ENCODE measurements around the gene CDCA7L. TPM values are rescaled to one million over a fixed set of nuclear protein-coding genes. Genes with fewer than 3 reads are reported as not detected.

CDCA7L gene
- total RNA-seq, 1 donor from 2014 or later = 102 TPM

- no peaks in the 10 kb centered on the region for H3K9me3 Mint-ChIP-seq
- peaks cover 12% of the 10 kb centered on the region for H3K4me1 Mint-ChIP-seq (ENCODE audit: low read depth)
- DNase-seq (ENCODE audit: low spot score) = no peak
- no peak overlapping the region for H3K4me3 Mint-ChIP-seq
- H3K27me3 Mint-ChIP-seq (ENCODE audit: insufficient read depth) = no peaks in the 10 kb centered on the region
- H3K27ac Mint-ChIP-seq = no peak overlapping the region
- intact Hi-C loops (cut with micrococcal nuclease) = no loop called here
- peaks cover 23% of the 10 kb centered on the region for H3K36me3 Mint-ChIP-seq (ENCODE audit: low read depth)
Observed at GRCh38 chr7:21915140-21915539, 30.6 kb downstream of the CDCA7L start.

GRCh38 chr7:21914671-21915070, 31.0 kb downstream of the CDCA7L start:
- H3K4me1 Mint-ChIP-seq (ENCODE audit: low read depth) = peaks cover 10% of the 10 kb centered on the region
- H3K4me3 Mint-ChIP-seq = no peak overlapping the region
- no peaks in the 10 kb centered on the region for H3K9me3 Mint-ChIP-seq
- H3K36me3 Mint-ChIP-seq (ENCODE audit: low read depth) = peaks cover 23% of the 10 kb centered on the region
- H3K27ac Mint-ChIP-seq = no peak overlapping the region
- H3K27me3 Mint-ChIP-seq (ENCODE audit: insufficient read depth) = no peaks in the 10 kb centered on the region
- intact Hi-C loops (cut with micrococcal nuclease) = no loop called here
- DNase-seq (ENCODE audit: low spot score) = no peak

GRCh38 chr7:21912931-21913780, 32.5 kb downstream of the CDCA7L start:
- Mint-ChIP-seq H3K4me3 (no peak overlapping the region), H3K36me3 (ENCODE audit: low read depth) (peaks cover 27% of the 10 kb centered on the region), H3K9me3 (no peaks in the 10 kb centered on the region), H3K27ac (no peak overlapping the region), H3K27me3 (ENCODE audit: insufficient read depth) (no peaks in the 10 kb centered on the region), H3K4me1 (ENCODE audit: low read depth) (peaks cover 7% of the 10 kb centered on the region)
- intact Hi-C loops (cut with micrococcal nuclease) = no loop called here
- no peak for DNase-seq (ENCODE audit: low spot score)

GRCh38 chr7:21912305-21912704, 33.4 kb downstream of the CDCA7L start:
- peaks cover 7% of the 10 kb centered on the region for H3K4me1 Mint-ChIP-seq (ENCODE audit: low read depth)
- H3K4me3 Mint-ChIP-seq = no peak overlapping the region
- H3K27me3 Mint-ChIP-seq (ENCODE audit: insufficient read depth) = no peaks in the 10 kb centered on the region
- H3K36me3 Mint-ChIP-seq (ENCODE audit: low read depth) = peaks cover 31% of the 10 kb centered on the region
- intact Hi-C loops (cut with micrococcal nuclease) = no loop called here
- no peak for DNase-seq (ENCODE audit: low spot score)
- H3K27ac Mint-ChIP-seq = no peak overlapping the region
- no peaks in the 10 kb centered on the region for H3K9me3 Mint-ChIP-seq

DNA sequence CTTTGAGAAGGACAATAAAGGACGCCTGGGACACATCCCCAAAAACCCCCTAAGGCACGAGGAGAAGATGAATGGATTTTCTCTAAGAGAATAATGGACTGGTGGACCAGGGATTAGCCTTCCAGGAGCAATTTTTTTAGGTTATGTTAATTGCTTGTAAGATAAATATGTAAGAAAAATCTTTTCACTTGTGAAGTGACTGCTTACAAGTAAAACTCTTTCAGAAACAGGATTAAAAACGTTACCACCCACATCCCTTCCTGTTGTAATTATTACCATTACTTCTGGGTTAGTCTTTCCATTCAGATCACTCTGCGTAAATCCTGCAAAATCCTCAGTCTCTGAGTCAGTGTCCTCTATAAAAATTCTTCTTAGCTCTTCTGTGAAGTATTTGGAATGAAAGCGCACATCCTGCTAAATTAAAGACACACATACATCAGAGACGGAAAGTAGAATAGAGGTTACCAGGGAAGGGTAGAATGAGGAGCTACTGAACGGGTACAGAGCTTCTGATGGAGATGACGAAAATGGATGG, 34.3 kb downstream of the CDCA7L start:
- DNase-seq (ENCODE audit: low spot score) = no peak

GRCh38 chr7:21910253-21910652, 35.4 kb downstream of the CDCA7L start:
- DNase-seq (ENCODE audit: low spot score) = no peak
- intact Hi-C loops (cut with micrococcal nuclease) = no loop called here
- Mint-ChIP-seq H3K27me3 (ENCODE audit: insufficient read depth) (no peaks in the 10 kb centered on the region), H3K27ac (no peak overlapping the region), H3K4me3 (no peak overlapping the region), H3K9me3 (no peaks in the 10 kb centered on the region), H3K4me1 (ENCODE audit: low read depth) (no peaks in the 10 kb centered on the region), H3K36me3 (ENCODE audit: low read depth) (peaks cover 30% of the 10 kb centered on the region)

More for the DNA sequence above, 34.3 kb downstream of the CDCA7L start:
- Mint-ChIP-seq H3K27me3 (ENCODE audit: insufficient read depth) (no peaks in the 10 kb centered on the region), H3K4me1 (ENCODE audit: low read depth) (peaks cover under 1% of the 10 kb centered on the region), H3K36me3 (ENCODE audit: low read depth) (peaks cover 32% of the 10 kb centered on the region), H3K4me3 (no peak overlapping the region), H3K9me3 (no peaks in the 10 kb centered on the region), H3K27ac (no peak overlapping the region)
- intact Hi-C loops (cut with micrococcal nuclease) = no loop called here

GRCh38 chr7:21908746-21909145, 37.0 kb downstream of the CDCA7L start:
- intact Hi-C loops (cut with micrococcal nuclease) = no loop called here
- H3K4me3 Mint-ChIP-seq = no peak overlapping the region
- peaks cover 34% of the 10 kb centered on the region for H3K36me3 Mint-ChIP-seq (ENCODE audit: low read depth)

DNA sequence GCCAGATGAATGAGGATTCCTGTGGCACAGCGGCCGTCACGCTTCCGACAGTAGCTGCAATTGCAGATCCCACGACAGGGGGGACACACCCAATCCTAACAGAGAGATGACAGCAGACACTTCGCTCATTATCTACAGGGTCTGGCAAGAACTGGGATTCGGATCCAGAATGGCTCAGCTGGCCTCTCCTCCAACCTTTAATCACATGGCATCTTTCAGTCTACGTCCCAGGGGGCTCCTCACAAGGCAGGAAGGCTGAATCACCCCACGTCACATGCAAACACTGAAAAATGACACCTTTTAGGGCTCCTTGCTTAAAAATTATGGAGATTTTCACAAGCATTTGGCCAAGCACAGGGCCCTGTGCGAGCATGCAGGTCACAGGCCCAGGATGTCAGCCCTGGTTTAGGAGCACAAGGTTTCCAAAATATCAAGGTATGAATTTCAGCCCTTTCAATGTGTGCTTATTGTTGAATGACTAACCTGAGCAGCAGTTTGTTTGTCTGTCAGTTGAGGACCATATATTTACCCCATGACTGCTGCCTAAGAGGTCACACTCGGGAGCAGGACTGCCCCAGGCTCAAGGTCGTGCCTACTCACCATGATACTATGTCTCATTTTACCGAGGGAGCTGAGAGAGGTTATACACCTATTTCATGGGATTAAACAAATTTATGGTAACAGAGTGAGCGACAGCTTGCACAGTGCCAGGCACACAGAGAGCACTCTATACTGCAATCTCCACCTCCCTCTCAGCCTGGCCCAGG, 42.5 kb downstream of the CDCA7L start:
- peaks cover 10% of the 10 kb centered on the region for H3K4me1 Mint-ChIP-seq (ENCODE audit: low read depth)
- intact Hi-C loops (cut with micrococcal nuclease) = no loop called here
- H3K27ac Mint-ChIP-seq = no peak overlapping the region
- no peak overlapping the region for H3K4me3 Mint-ChIP-seq
- peaks cover 55% of the 10 kb centered on the region for H3K36me3 Mint-ChIP-seq (ENCODE audit: low read depth)
- H3K27me3 Mint-ChIP-seq (ENCODE audit: insufficient read depth) = no peaks in the 10 kb centered on the region
- no peak for DNase-seq (ENCODE audit: low spot score)
- peaks cover under 1% of the 10 kb centered on the region for H3K9me3 Mint-ChIP-seq

More at GRCh38 chr7:21908746-21909145, 37.0 kb downstream of the CDCA7L start:
- Mint-ChIP-seq H3K4me1 (ENCODE audit: low read depth) (no peaks in the 10 kb centered on the region), H3K9me3 (no peaks in the 10 kb centered on the region), H3K27me3 (ENCODE audit: insufficient read depth) (no peaks in the 10 kb centered on the region), H3K27ac (no peak overlapping the region)
- no peak for DNase-seq (ENCODE audit: low spot score)

- Mint-ChIP-seq H3K9me3 (peaks cover 8% of the 10 kb centered on the region), H3K4me1 (ENCODE audit: low read depth) (peaks cover 19% of the 10 kb centered on the region), H3K27me3 (ENCODE audit: insufficient read depth) (no peaks in the 10 kb centered on the region), H3K27ac (no peak overlapping the region), H3K36me3 (ENCODE audit: low read depth) (peaks cover 58% of the 10 kb centered on the region), H3K4me3 (no peak overlapping the region)
- intact Hi-C loops (cut with micrococcal nuclease) = no loop called here
- no peak for DNase-seq (ENCODE audit: low spot score)
Observed at GRCh38 chr7:21902240-21902639, 43.5 kb downstream of the CDCA7L start.

GRCh38 chr7:21898265-21898930, 47.3 kb downstream of the CDCA7L start:
- peak; percentile 9 for DNase-seq (ENCODE audit: low spot score)
- intact Hi-C loops (cut with micrococcal nuclease) = loop anchor here (1.0 to 10.0 kb wide), 2 partner anchors 41 to 106 kb away; no protein-coding TSS in a partner anchor
- Mint-ChIP-seq H3K36me3 (ENCODE audit: low read depth) (peaks cover 43% of the 10 kb centered on the region), H3K4me1 (ENCODE audit: low read depth) (peaks cover 22% of the 10 kb centered on the region), H3K4me3 (peak overlapping the region; percentile 73), H3K9me3 (peaks cover 8% of the 10 kb centered on the region), H3K27me3 (ENCODE audit: insufficient read depth) (no peaks in the 10 kb centered on the region), H3K27ac (peak overlapping the region; percentile 88)

DNA sequence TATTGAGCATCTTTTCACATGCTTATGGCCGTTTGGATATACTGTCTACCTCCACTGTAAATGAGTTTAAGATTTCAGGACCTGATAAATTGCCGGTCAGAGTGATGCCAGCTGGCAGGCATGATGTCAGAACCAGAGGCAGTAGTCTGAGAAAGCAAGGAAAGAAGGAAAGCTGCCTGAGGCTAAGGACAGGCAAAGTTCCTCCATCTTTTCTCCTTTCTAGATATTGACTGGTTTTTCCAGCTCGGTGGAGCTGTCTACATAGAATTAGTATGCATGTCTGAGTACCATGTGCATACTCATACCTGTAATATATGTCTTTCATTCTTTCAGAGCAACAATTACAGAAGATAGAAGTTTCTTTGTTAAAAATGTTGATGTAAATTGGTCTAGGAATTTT, 52.3 kb downstream of the CDCA7L start:
- no peak overlapping the region for H3K4me3 Mint-ChIP-seq
- peaks cover 14% of the 10 kb centered on the region for H3K4me1 Mint-ChIP-seq (ENCODE audit: low read depth)
- H3K27ac Mint-ChIP-seq = no peak overlapping the region
- no peak for DNase-seq (ENCODE audit: low spot score)
- H3K27me3 Mint-ChIP-seq (ENCODE audit: insufficient read depth) = no peaks in the 10 kb centered on the region
- peaks cover 8% of the 10 kb centered on the region for H3K9me3 Mint-ChIP-seq
- peaks cover 18% of the 10 kb centered on the region for H3K36me3 Mint-ChIP-seq (ENCODE audit: low read depth)
- intact Hi-C loops (cut with micrococcal nuclease) = loop anchor here (10.0 kb wide), 1 partner anchor 111 kb away; no protein-coding TSS in a partner anchor

DNA sequence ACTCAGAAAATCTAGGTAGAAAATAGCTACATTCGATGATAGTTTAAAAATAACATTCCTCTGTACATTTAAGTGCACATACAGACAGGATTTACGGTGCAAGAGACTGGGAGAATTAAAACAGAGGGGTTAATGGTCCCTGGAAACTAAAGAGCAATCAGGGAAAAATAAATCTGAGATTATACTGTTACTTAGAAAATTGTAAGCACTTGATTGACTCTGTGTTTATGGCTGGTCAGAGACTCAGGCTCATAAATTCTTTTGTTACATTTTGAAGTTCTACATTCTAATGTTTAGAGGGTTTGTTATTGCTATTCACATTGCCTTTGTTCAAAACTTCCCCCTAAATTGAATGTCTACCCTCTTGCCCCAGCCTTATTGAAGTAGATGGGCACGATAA, 54.4 kb downstream of the CDCA7L start:
- Mint-ChIP-seq H3K9me3 (no peaks in the 10 kb centered on the region), H3K27me3 (ENCODE audit: insufficient read depth) (no peaks in the 10 kb centered on the region), H3K4me1 (ENCODE audit: low read depth) (no peaks in the 10 kb centered on the region), H3K27ac (no peak overlapping the region), H3K4me3 (no peak overlapping the region), H3K36me3 (ENCODE audit: low read depth) (peaks cover 6% of the 10 kb centered on the region)
- DNase-seq (ENCODE audit: low spot score) = no peak
- intact Hi-C loops (cut with micrococcal nuclease) = loop anchor here (10.0 kb wide), 1 partner anchor 114 kb away; no protein-coding TSS in a partner anchor

All from activated T-helper 1 cell treated with anti-CD3 and anti-CD28 coated beads, Interleukin-12 subunit alpha, Interleukin-12 subunit beta, Interleukin-2, Interleukin-4 antibody, amounts not matched to agents 30 ng/mL and 10 ng/mL and 1 ng/mL, durations not matched to agents 14 hours and 24 hours and 36 hours (primary cell).